Spleen (tissue), 7 donors: ENCODE measurements around the gene RAD51B.

ENCODE experiments used
- POLR2A ChIP-seq, 3 donors: fragments of 450-650 bp; IDR thresholded peaks; one replicate each; pipeline ENCODE4 v1.5.1; 2017; ENCODE audit warnings: antibody characterized with exemption in 3 of 3, mild to moderate bottlenecking in 1 of 3
- TF ChIP-seq, protein P1 (sequence below), 11 experiments: fragments of 200-600 bp in 7 of 11; fragments of 450-650 bp in 4 of 11; sonication (generic) in 4 of 11; IDR thresholded peaks in 8 of 11; conservative IDR thresholded peaks in 3 of 11; 1 replicate in 7 of 11; 2 replicates in 4 of 11; pipeline versions ENCODE4 v1.4.0 to v1.8.0; 2016 to 2021; ENCODE audit warnings: antibody characterized with exemption in 11 of 11, inconsistent platforms in 4 of 11, mild to moderate bottlenecking in 1 of 11
- donor health status: DM: no; HTN: no; CAD: no; lungs with moderate emphysema.
- donor health status: DM: no; HTN: no; CAD: no.
- donor health status: DM: no; HTN: no; CAD: no.

DNA sequence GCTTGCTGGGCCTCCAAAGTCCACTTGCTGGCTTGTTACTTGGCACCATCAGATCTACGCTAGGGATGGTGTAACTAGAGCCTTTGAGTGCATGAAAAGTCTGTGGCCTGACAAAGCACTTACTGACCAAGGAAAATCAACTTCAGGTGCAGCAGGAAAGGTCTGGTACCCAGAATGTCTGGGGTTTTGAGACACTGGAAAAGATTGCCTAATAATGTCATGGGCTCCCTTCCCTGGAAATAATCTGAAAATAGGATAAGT lies 866.6 kb downstream of the RAD51B start:
- TF ChIP-seq POLR2A (IDR thresholded peaks at IDR 0.05), result no peak
- TF ChIP-seq, protein P1, sequence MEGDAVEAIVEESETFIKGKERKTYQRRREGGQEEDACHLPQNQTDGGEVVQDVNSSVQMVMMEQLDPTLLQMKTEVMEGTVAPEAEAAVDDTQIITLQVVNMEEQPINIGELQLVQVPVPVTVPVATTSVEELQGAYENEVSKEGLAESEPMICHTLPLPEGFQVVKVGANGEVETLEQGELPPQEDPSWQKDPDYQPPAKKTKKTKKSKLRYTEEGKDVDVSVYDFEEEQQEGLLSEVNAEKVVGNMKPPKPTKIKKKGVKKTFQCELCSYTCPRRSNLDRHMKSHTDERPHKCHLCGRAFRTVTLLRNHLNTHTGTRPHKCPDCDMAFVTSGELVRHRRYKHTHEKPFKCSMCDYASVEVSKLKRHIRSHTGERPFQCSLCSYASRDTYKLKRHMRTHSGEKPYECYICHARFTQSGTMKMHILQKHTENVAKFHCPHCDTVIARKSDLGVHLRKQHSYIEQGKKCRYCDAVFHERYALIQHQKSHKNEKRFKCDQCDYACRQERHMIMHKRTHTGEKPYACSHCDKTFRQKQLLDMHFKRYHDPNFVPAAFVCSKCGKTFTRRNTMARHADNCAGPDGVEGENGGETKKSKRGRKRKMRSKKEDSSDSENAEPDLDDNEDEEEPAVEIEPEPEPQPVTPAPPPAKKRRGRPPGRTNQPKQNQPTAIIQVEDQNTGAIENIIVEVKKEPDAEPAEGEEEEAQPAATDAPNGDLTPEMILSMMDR (IDR thresholded peaks at IDR 0.05 in 8 of 11, conservative IDR thresholded peaks at IDR 0.05 in 3 of 11), result no peak
